K562 (cell line): ENCODE data around the gene GPER1. TPM values are rescaled to one million over a fixed set of nuclear protein-coding genes. Genes with fewer than 3 reads are reported as not detected.

Experiments
- DACH1 ChIP-seq: fragments of 450-650 bp; IDR thresholded peaks from 2 replicates; pipeline ENCODE4 v1.6.1; 2018; ENCODE audit not compliant: partially characterized antibody
- ELF2 ChIP-seq: fragments of 250-450 bp; sonication (Bioruptor Pico); IDR thresholded peaks from 2 replicates; pipeline ENCODE4 v1.5.0; 2021; ENCODE audit warnings: mild to moderate bottlenecking
- HDAC8 ChIP-seq: fragments of 450-650 bp; IDR thresholded peaks from 2 replicates; pipeline ENCODE4 v1.6.1; 2016; ENCODE audit warnings: mild to moderate bottlenecking, missing genetic modification characterization, moderate library complexity, missing compliant biosample characterization
- HES1 ChIP-seq: fragments of 450-650 bp; IDR thresholded peaks from 2 replicates; pipeline ENCODE4 v1.6.1; 2016; ENCODE audit warnings: low read depth, mild to moderate bottlenecking, moderate library complexity
- ILK ChIP-seq: fragments of 450-650 bp; IDR thresholded peaks from 2 replicates; pipeline ENCODE4 v1.6.1; 2016; ENCODE audit warnings: missing genetic modification characterization, low read depth, mild to moderate bottlenecking, missing compliant biosample characterization, moderate library complexity, borderline replicate concordance
- KAT2B ChIP-seq: IDR thresholded peaks from one replicate; pipeline ENCODE4 v1.6.1; 2012; ENCODE audit warnings: low read depth, mild to moderate bottlenecking, control low read depth, inconsistent platforms, low read length, moderate library complexity
- KAT8 ChIP-seq: fragments of 450-650 bp; IDR thresholded peaks from 2 replicates; pipeline ENCODE4 v1.6.1; 2016; ENCODE audit warnings: low read depth, mild to moderate bottlenecking
- MED1 ChIP-seq: sonication (generic); formaldehyde crosslinking; IDR thresholded peaks from 2 replicates; pipeline ENCODE4 v1.8.1; 2023; ENCODE audit warnings: missing genetic modification reagents, borderline replicate concordance
- RAD21 ChIP-seq, 2 experiments: fragments of 250-450 bp in 1 of 2; fragments of 450-650 bp in 1 of 2; sonication (Bioruptor Pico) in 1 of 2; formaldehyde crosslinking in 1 of 2; IDR thresholded peaks in 1 of 2; conservative IDR thresholded peaks in 1 of 2; 2 replicates each; pipeline versions ENCODE4 v1.4.0 to v1.8.0; 2020 to 2022; ENCODE audit warnings: mild to moderate bottlenecking in 2 of 2, moderate library complexity in 1 of 2
- SRSF1 ChIP-seq: fragments of 200-400 bp; formaldehyde crosslinking; IDR thresholded peaks from 2 replicates; pipeline ENCODE4 v1.6.1; 2017; ENCODE audit warnings: mild to moderate bottlenecking, low read depth, low read length, moderate library complexity
- STAT5B ChIP-seq: fragments of 250-450 bp; sonication (Bioruptor Pico); IDR thresholded peaks from 2 replicates; pipeline ENCODE4 v1.8.0; 2021; ENCODE audit warnings: mild to moderate bottlenecking, inconsistent platforms
- TCFL5 ChIP-seq: fragments of 250-450 bp; sonication (Bioruptor Pico); conservative IDR thresholded peaks from 2 replicates; pipeline ENCODE4 v1.6.1; 2021; ENCODE audit warnings: mild to moderate bottlenecking, moderate library complexity, matching md5 sums
- TGIF2 ChIP-seq: sonication (generic); formaldehyde crosslinking; IDR thresholded peaks from 2 replicates; pipeline ENCODE4 v1.8.1; 2022; ENCODE audit warnings: mild to moderate bottlenecking, missing genetic modification reagents, moderate library complexity
- ZNF146 ChIP-seq: IDR thresholded peaks from one replicate; pipeline ENCODE4 v1.6.1; 2018; ENCODE audit warnings: missing compliant biosample characterization; ENCODE audit not compliant: unreplicated experiment
- ZNF57 ChIP-seq: fragments of 450-650 bp; formaldehyde crosslinking; IDR thresholded peaks from 2 replicates; pipeline ENCODE4 v1.4.0; 2020; ENCODE audit warnings: mild to moderate bottlenecking, moderate library complexity
- ZNF609 ChIP-seq: sonication (generic); formaldehyde crosslinking; IDR thresholded peaks from 2 replicates; pipeline ENCODE4 v1.8.1; 2023; ENCODE audit warnings: missing genetic modification reagents, mild to moderate bottlenecking, borderline replicate concordance
- polyA plus RNA-seq, 8 experiments: library from polyadenylated mRNA; depleted of rRNA in 4 of 8; stranded (reverse) in 5 of 8; unstranded in 3 of 8; fragments of >200 nt; fragmentation: Nextera tagmentation in 2 of 8; fragmentation: Illumina TruSeq in 1 of 8; extraction: Ambion mirVana in 2 of 8; extraction: Trizol in 1 of 8; gene quantifications; 2 replicates each; pipeline versions ENCODE4 v1.2.1 to v1.2.3, GENCODE V29; 2011 to 2014; ENCODE audit warnings: inconsistent platforms in 1 of 8, missing spikeins in 1 of 8
- total RNA-seq, 7 experiments: library from RNA; depleted of rRNA in 6 of 7; stranded (reverse); fragments of >200 nt in 6 of 7; fragmentation: Illumina TruSeq in 2 of 7; extraction: Trizol in 2 of 7; gene quantifications; 2 replicates each; pipeline versions ENCODE4 v1.2.1 to v1.2.3, GENCODE V29; 2011 to 2021; ENCODE audit warnings: low replicate concordance in 1 of 7
- TF ChIP-seq, protein P1 (sequence below): sonication (generic); formaldehyde crosslinking; IDR thresholded peaks from 2 replicates; pipeline ENCODE4 v1.8.0; 2023; ENCODE audit warnings: mild to moderate bottlenecking, missing genetic modification reagents
- TF ChIP-seq, protein P2 (sequence below): sonication (generic); formaldehyde crosslinking; IDR thresholded peaks from 2 replicates; pipeline ENCODE4 v1.9.0; 2022; ENCODE audit warnings: mild to moderate bottlenecking, missing genetic modification reagents

Gene GPER1
- total and polyA plus RNA-seq, 9 of the 15 experiments (the other 6 are each of a cell fraction or from before 2014, with no cell fraction given) = 0.04 to 0.09 (median 0.08) TPM; not detected in 6

DNA sequence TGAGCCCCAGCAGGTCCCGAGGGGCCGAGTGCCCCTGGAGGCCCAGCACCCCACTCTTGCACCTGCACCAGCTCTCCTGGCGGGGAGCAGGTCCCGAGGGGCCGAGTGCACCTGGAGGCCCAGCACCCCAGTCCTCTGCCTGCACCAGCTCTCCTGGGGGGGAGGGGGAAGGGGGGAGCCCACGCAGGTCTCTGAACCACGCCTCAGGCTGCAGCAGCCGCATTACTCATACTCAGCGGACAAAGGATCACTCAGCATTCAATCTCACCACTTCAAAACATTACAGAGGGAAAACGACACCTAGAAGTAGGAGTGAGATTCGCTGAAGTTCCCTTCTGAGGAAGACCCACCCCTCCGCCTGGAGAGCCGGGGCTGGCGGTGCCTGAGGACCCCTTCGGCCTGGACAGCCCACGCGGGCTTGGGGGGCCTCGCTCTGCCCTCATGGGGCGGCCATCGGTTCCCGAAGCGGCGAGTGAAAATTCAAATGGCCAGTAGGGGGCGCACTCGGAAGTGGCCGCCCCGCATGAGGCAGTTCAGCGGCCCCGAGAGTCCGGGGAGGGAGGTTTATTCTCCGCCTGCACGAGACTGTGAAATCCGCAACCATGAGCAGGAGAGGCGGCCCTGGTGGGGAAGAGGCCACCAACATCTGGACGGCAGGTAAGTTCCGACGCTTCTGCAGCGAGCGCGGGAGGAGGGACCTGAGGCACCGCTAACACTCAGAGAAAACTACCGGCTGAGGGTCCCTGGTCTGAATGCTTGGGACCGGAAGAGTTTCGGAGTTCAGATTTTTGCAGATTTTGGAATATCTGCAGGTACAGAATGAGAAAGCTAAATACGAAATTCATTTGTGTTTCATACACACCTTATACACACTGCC, 1.1 kb upstream of the GPER1 start (continued):
- TF ChIP-seq HDAC8 (tag) (no peak), ZNF609 (CRISPR knock-in tag) (no peak), ILK (no peak), TGIF2 (CRISPR knock-in tag) (no peak), HES1 (no peak), ZNF146 (CRISPR knock-in tag) (no peak), MED1 (no peak), ELF2 (CRISPR knock-in tag) (no peak), ZNF57 (CRISPR knock-in tag) (no peak), SRSF1 (no peak), RAD21 (CRISPR knock-in tag; conservative IDR thresholded peaks at IDR 0.05 in 1 of 2, IDR thresholded peaks at IDR 0.05 in 1 of 2) (peak; percentile 57 to 61), TCFL5 (no peak), KAT2B (no peak), STAT5B (CRISPR knock-in tag) (no peak), DACH1 (no peak), KAT8 (no peak)
- TF ChIP-seq, protein P1, sequence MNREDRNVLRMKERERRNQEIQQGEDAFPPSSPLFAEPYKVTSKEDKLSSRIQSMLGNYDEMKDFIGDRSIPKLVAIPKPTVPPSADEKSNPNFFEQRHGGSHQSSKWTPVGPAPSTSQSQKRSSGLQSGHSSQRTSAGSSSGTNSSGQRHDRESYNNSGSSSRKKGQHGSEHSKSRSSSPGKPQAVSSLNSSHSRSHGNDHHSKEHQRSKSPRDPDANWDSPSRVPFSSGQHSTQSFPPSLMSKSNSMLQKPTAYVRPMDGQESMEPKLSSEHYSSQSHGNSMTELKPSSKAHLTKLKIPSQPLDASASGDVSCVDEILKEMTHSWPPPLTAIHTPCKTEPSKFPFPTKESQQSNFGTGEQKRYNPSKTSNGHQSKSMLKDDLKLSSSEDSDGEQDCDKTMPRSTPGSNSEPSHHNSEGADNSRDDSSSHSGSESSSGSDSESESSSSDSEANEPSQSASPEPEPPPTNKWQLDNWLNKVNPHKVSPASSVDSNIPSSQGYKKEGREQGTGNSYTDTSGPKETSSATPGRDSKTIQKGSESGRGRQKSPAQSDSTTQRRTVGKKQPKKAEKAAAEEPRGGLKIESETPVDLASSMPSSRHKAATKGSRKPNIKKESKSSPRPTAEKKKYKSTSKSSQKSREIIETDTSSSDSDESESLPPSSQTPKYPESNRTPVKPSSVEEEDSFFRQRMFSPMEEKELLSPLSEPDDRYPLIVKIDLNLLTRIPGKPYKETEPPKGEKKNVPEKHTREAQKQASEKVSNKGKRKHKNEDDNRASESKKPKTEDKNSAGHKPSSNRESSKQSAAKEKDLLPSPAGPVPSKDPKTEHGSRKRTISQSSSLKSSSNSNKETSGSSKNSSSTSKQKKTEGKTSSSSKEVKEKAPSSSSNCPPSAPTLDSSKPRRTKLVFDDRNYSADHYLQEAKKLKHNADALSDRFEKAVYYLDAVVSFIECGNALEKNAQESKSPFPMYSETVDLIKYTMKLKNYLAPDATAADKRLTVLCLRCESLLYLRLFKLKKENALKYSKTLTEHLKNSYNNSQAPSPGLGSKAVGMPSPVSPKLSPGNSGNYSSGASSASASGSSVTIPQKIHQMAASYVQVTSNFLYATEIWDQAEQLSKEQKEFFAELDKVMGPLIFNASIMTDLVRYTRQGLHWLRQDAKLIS (CRISPR knock-in tag) = no peak
- TF ChIP-seq, protein P2, sequence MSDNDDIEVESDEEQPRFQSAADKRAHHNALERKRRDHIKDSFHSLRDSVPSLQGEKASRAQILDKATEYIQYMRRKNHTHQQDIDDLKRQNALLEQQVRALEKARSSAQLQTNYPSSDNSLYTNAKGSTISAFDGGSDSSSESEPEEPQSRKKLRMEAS (CRISPR knock-in tag) = peak; percentile 69
